ENCODE data around the gene SAMM50.

DNA sequence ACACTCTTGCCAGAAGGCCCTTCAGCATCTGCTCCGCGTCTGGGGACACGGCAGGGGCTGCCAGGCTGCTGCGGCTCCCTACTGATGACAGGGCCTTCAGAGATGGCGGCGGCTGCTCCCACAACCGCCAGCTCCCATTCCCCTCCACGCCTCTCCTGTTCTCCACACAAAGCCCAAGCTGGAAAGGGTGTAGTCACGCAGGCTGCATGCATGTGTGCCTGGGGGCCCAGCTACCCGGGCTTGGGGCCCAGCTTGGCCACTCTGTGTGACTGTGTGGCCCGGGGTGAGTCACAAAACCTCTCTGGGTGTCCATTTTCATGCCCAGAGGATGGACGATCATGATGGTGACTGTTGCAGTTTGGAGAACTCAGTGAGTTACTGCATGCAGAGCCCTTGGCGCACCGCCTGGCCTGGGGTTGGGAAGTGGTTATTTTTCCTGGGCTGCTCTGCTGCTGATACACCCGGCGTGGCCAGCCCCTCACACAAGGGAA, 37.1 kb downstream of the SAMM50 start:
- TF ChIP-seq, protein P1, sequence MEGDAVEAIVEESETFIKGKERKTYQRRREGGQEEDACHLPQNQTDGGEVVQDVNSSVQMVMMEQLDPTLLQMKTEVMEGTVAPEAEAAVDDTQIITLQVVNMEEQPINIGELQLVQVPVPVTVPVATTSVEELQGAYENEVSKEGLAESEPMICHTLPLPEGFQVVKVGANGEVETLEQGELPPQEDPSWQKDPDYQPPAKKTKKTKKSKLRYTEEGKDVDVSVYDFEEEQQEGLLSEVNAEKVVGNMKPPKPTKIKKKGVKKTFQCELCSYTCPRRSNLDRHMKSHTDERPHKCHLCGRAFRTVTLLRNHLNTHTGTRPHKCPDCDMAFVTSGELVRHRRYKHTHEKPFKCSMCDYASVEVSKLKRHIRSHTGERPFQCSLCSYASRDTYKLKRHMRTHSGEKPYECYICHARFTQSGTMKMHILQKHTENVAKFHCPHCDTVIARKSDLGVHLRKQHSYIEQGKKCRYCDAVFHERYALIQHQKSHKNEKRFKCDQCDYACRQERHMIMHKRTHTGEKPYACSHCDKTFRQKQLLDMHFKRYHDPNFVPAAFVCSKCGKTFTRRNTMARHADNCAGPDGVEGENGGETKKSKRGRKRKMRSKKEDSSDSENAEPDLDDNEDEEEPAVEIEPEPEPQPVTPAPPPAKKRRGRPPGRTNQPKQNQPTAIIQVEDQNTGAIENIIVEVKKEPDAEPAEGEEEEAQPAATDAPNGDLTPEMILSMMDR (conservative IDR thresholded peaks at IDR 0.05; ENCODE audit: low read depth, low read length): no peak
- TF ChIP-seq EZH2 (IDR thresholded peaks at IDR 0.05; ENCODE audit: borderline replicate concordance, low read depth, low read length, poor library complexity, severe bottlenecking): no peak
